ENCODE measurements around the gene FRS3.
A peak's percentile ranks its signal among the peaks of the same experiment; 100 is the strongest.
"Not testable (repeated sequence)": the region's sequence is repeated elsewhere in the genome, so short reads cannot be mapped to it uniquely, and the experiment has no call there.

Gene FRS3

GRCh38 chr6:41768545-41769308 lies 11.0 kb downstream of the FRS3 start:
- DNase-seq = no peak

- DNase-seq = peak; percentile 62
These were observed 12.4 kb downstream of the FRS3 start for GRCh38 chr6:41767112-41767833.

GRCh38 chr6:41766043-41766664 lies 13.5 kb downstream of the FRS3 start:
- not testable (repeated sequence) for DNase-seq

- no peak for DNase-seq
These were observed 16.2 kb downstream of the FRS3 start for GRCh38 chr6:41763470-41763869.

- no peak for DNase-seq
These were observed 19.7 kb downstream of the FRS3 start for GRCh38 chr6:41759905-41760579.

GRCh38 chr6:41759106-41759904 lies 20.4 kb downstream of the FRS3 start:
- no peak for DNase-seq

GRCh38 chr6:41758641-41759035 lies 21.1 kb downstream of the FRS3 start:
- no peak for DNase-seq

- no peak for DNase-seq
These were observed 21.6 kb downstream of the FRS3 start for GRCh38 chr6:41757931-41758640.

GRCh38 chr6:41757271-41757670 lies 22.4 kb downstream of the FRS3 start:
- DNase-seq = peak; percentile 40

GRCh38 chr6:41756354-41756753 lies 23.3 kb downstream of the FRS3 start:
- DNase-seq = no peak

GRCh38 chr6:41755895-41756294 lies 23.8 kb downstream of the FRS3 start:
- DNase-seq = no peak

- DNase-seq = no peak
These were observed 29.3 kb downstream of the FRS3 start for GRCh38 chr6:41750374-41750773.

GRCh38 chr6:41748542-41748941 lies 31.2 kb downstream of the FRS3 start:
- DNase-seq = no peak

GRCh38 chr6:41748102-41748477 lies 31.6 kb downstream of the FRS3 start:
- no peak for DNase-seq

GRCh38 chr6:41747256-41748101 lies 32.2 kb downstream of the FRS3 start, which contains the start of gene PGC:
Gene PGC, minus strand, starts transcription at chr6:41747397. Its CDS starts 63 bp downstream, at chr6:41747334.
- DNase-seq = no peak

- no peak for DNase-seq
These were observed 33.6 kb downstream of the FRS3 start for GRCh38 chr6:41746107-41746506.

- no peak for DNase-seq
These were observed 35.4 kb downstream of the FRS3 start for GRCh38 chr6:41744236-41744787.

GRCh38 chr6:41743406-41744235 lies 36.1 kb downstream of the FRS3 start:
- no peak for DNase-seq

Data from femur (tissue), 1 donor.